HepG2 (cell line): ENCODE measurements around the gene TMEM53. TPM values are rescaled to one million over a fixed set of nuclear protein-coding genes. Genes with fewer than 3 reads are reported as not detected.

ENCODE experiments used
- HOXA3 ChIP-seq: sonication (generic); formaldehyde crosslinking; IDR thresholded peaks from 2 replicates; pipeline ENCODE4 v1.5.0; 2020; ENCODE audit warnings: missing genetic modification reagents
- LCORL ChIP-seq, 2 experiments: fragments of 450-650 bp in 1 of 2; sonication (generic) in 1 of 2; formaldehyde crosslinking in 1 of 2; IDR thresholded peaks; 2 replicates each; pipeline versions ENCODE4 v1.5.0 to v1.6.1; 2017 to 2020; ENCODE audit warnings: antibody characterized with exemption in 1 of 2, missing genetic modification reagents in 1 of 2
- MTA1 ChIP-seq: sonication (generic); formaldehyde crosslinking; IDR thresholded peaks from 2 replicates; pipeline ENCODE4 v1.4.0; 2020; ENCODE audit warnings: missing genetic modification reagents, mild to moderate bottlenecking, borderline replicate concordance
- NCOA1 ChIP-seq: sonication (generic); formaldehyde crosslinking; IDR thresholded peaks from 2 replicates; pipeline ENCODE4 v1.9.0; 2021; ENCODE audit warnings: missing genetic modification reagents
- SALL1 ChIP-seq: sonication (generic); formaldehyde crosslinking; IDR thresholded peaks from 2 replicates; pipeline ENCODE4 v1.8.0; 2022; ENCODE audit warnings: mild to moderate bottlenecking, missing genetic modification reagents
- SKI ChIP-seq: fragments of 450-650 bp; IDR thresholded peaks from one replicate; pipeline ENCODE4 v1.6.1; 2018; ENCODE audit warnings: mild to moderate bottlenecking; ENCODE audit not compliant: partially characterized antibody
- TBX2 ChIP-seq: sonication (generic); formaldehyde crosslinking; IDR thresholded peaks from 2 replicates; pipeline ENCODE4 v1.5.0; 2020; ENCODE audit warnings: missing genetic modification reagents, mild to moderate bottlenecking, borderline replicate concordance
- ZFY ChIP-seq: sonication (generic); formaldehyde crosslinking; IDR thresholded peaks from 2 replicates; pipeline ENCODE4 v1.4.0; 2020; ENCODE audit warnings: missing genetic modification reagents
- ZMYM4 ChIP-seq: sonication (generic); formaldehyde crosslinking; IDR thresholded peaks from 2 replicates; pipeline ENCODE4 v1.8.1; 2023; ENCODE audit warnings: mild to moderate bottlenecking, missing genetic modification reagents
- ZNF687 ChIP-seq: sonication (generic); formaldehyde crosslinking; IDR thresholded peaks from 2 replicates; pipeline ENCODE4 v1.5.1; 2020; ENCODE audit warnings: mild to moderate bottlenecking, missing genetic modification reagents, moderate library complexity
- polyA plus RNA-seq, 8 experiments: library from polyadenylated mRNA; depleted of rRNA in 3 of 8; stranded (reverse) in 7 of 8; unstranded in 1 of 8; fragments of >200 nt; fragmentation: Illumina TruSeq in 4 of 8; extraction: Trizol in 4 of 8; gene quantifications; 2 replicates each; pipeline versions ENCODE4 v1.2.1 to v1.2.3, GENCODE V29; 2011 to 2016; ENCODE audit warnings: low read depth in 4 of 8, missing spikeins in 1 of 8, mixed read lengths in 1 of 8; ENCODE audit not compliant: insufficient read depth in 1 of 8
- total RNA-seq, 5 experiments: library from RNA; depleted of rRNA; stranded (reverse); fragments of >200 nt; fragmentation: Illumina TruSeq; extraction: Trizol; gene quantifications; 2 replicates each; pipeline ENCODE4 v1.2.3, GENCODE V29; 2016; ENCODE audit warnings: low read depth in 1 of 5
- TF ChIP-seq, protein P1 (sequence below): sonication (generic); formaldehyde crosslinking; IDR thresholded peaks from 2 replicates; pipeline ENCODE4 v1.5.0; 2020; ENCODE audit warnings: mild to moderate bottlenecking, missing genetic modification reagents, borderline replicate concordance

TMEM53 gene
- total and polyA plus RNA-seq, 2 of the 13 experiments (the other 11 are each of a cell fraction or from before 2014, with no cell fraction given), result 12.6 to 20.2 TPM

DNA sequence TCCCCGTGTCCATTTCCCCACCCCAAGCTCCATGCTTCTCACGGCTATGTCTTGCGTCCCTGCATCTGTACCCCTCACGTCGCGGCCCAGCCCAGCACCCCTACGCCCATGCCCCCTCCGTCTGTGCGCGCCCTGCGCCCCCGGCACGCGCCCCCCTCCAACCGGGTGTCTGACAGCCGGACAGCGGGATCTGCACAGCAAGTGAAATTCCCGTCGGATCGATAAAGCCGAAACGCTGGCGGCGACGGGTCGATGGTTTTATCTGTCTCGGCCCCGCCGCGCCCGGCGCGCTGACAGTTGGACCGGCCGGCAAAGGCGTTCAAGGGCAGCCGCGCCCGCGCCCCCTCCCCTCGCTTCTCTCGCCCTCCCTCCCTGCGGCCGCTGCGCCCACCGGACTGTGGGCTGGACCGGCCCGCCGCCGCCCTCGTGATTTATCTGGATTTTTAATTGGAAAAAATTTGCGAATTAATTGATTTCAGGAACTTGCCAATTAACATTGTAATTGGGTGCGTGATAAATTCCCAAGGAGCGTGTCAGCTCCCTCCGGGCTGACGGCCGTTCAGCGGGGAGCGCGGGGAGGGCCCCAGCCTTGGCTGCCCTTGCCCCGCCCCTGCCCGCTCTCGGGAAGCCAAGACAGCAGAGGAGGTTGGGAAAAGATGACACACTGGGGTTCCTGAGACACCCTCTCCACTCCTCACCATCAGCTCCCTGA is 57.1 kb downstream of the TMEM53 start (continued):
- TF ChIP-seq ZFY (CRISPR knock-in tag) (0 out of 2 replicates have a peak, but pooled peaks have one; percentile 23), ZNF687 (CRISPR knock-in tag) (peak; percentile 53), TBX2 (CRISPR knock-in tag) (0 out of 2 replicates have a peak, but pooled peaks have one; percentile 16), NCOA1 (CRISPR knock-in tag) (no peak), LCORL (IDR thresholded peaks at IDR 0.05) (no peak), LCORL (CRISPR knock-in tag; IDR thresholded peaks at IDR 0.05) (peak; percentile 93), ZMYM4 (CRISPR knock-in tag) (peak; percentile 52), MTA1 (CRISPR knock-in tag) (0 out of 2 replicates have a peak, but pooled peaks have one; percentile 75), SALL1 (CRISPR knock-in tag) (peak; percentile 43; the same call in 1 of the 2 replicates), SKI (peak; percentile 75), HOXA3 (CRISPR knock-in tag) (peak; percentile 46; the same call in 1 of the 2 replicates)
- TF ChIP-seq, protein P1, sequence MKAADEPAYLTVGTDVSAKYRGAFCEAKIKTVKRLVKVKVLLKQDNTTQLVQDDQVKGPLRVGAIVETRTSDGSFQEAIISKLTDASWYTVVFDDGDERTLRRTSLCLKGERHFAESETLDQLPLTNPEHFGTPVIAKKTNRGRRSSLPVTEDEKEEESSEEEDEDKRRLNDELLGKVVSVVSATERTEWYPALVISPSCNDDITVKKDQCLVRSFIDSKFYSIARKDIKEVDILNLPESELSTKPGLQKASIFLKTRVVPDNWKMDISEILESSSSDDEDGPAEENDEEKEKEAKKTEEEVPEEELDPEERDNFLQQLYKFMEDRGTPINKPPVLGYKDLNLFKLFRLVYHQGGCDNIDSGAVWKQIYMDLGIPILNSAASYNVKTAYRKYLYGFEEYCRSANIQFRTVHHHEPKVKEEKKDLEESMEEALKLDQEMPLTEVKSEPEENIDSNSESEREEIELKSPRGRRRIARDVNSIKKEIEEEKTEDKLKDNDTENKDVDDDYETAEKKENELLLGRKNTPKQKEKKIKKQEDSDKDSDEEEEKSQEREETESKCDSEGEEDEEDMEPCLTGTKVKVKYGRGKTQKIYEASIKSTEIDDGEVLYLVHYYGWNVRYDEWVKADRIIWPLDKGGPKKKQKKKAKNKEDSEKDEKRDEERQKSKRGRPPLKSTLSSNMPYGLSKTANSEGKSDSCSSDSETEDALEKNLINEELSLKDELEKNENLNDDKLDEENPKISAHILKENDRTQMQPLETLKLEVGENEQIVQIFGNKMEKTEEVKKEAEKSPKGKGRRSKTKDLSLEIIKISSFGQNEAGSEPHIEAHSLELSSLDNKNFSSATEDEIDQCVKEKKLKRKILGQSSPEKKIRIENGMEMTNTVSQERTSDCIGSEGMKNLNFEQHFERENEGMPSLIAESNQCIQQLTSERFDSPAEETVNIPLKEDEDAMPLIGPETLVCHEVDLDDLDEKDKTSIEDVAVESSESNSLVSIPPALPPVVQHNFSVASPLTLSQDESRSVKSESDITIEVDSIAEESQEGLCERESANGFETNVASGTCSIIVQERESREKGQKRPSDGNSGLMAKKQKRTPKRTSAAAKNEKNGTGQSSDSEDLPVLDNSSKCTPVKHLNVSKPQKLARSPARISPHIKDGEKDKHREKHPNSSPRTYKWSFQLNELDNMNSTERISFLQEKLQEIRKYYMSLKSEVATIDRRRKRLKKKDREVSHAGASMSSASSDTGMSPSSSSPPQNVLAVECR, result peak; percentile 81
